CD14-positive monocyte (primary cell): Measurements from ENCODE around the gene FBXL16. TPM values are rescaled to one million over a fixed set of nuclear protein-coding genes. Genes with fewer than 3 reads are reported as not detected.

Source experiments
- DNase-seq, 3 donors: peaks; one replicate each; pipeline ENCODE4 v3.0.0-alpha.2; 2011 to 2022
- H2AFZ ChIP-seq: 2 replicates; pipeline ENCODE4 v1.6.0; 2012; ENCODE audit warnings: mild to moderate bottlenecking, low read depth, low read length, inconsistent platforms; ENCODE audit not compliant: insufficient read depth, poor library complexity, severe bottlenecking
- H3K27ac ChIP-seq, 2 donors: 1 replicate in 1 of 2; 2 replicates in 1 of 2; pipeline ENCODE4 v1.5.1; 2012 to 2013; ENCODE audit warnings: low read length in 2 of 2, control low read depth in 1 of 2, inconsistent platforms in 1 of 2, low read depth in 1 of 2, mild to moderate bottlenecking in 1 of 2
- H3K27me3 ChIP-seq, 2 donors: one replicate each; pipeline versions ENCODE4 v1.6.0 to v1.6.1; 2011 to 2013; ENCODE audit warnings: low read length in 2 of 2; ENCODE audit not compliant: control insufficient read depth in 2 of 2, insufficient read depth in 2 of 2
- H3K36me3 ChIP-seq, 2 donors: replicated peaks in 1 of 2; 1 replicate in 1 of 2; 2 replicates in 1 of 2; pipeline versions ENCODE4 v1.5.1 to v1.6.1; 2012 to 2013; ENCODE audit warnings: low read length in 2 of 2, control low read depth in 1 of 2, inconsistent platforms in 1 of 2, mild to moderate bottlenecking in 1 of 2; ENCODE audit not compliant: insufficient read depth in 2 of 2, control insufficient read depth in 1 of 2
- H3K4me1 ChIP-seq, 2 donors: 1 replicate in 1 of 2; 2 replicates in 1 of 2; pipeline versions ENCODE4 v1.5.1 to v1.6.1; 2012 to 2013; ENCODE audit warnings: low read length in 2 of 2, control low read depth in 1 of 2, inconsistent platforms in 1 of 2, mild to moderate bottlenecking in 1 of 2, moderate library complexity in 1 of 2; ENCODE audit not compliant: insufficient read depth in 2 of 2, control insufficient read depth in 1 of 2
- H3K4me2 ChIP-seq: replicated peaks from 2 replicates; pipeline ENCODE3; 2012; ENCODE audit warnings: low read length, moderate library complexity, mild to moderate bottlenecking; ENCODE audit not compliant: poor library complexity, severe bottlenecking; ENCODE audit errors: extremely low read depth
- H3K4me3 ChIP-seq, 3 experiments: fragments of 200-600 bp in 1 of 3; sonication (generic) in 1 of 3; replicated peaks in 1 of 3; 1 replicate in 2 of 3; 2 replicates in 1 of 3; pipeline ENCODE4 v1.5.1; 2011 to 2013; ENCODE audit warnings: low read length in 3 of 3, mild to moderate bottlenecking in 3 of 3, control low read depth in 2 of 3, low read depth in 2 of 3, inconsistent platforms in 1 of 3, moderate library complexity in 1 of 3
- H3K79me2 ChIP-seq: 2 replicates; pipeline ENCODE4 v1.6.0; 2012; ENCODE audit warnings: mild to moderate bottlenecking, control low read depth, inconsistent platforms, low read length, moderate library complexity; ENCODE audit not compliant: insufficient read depth
- H3K9ac ChIP-seq: 2 replicates; pipeline ENCODE4 v1.6.0; 2017; ENCODE audit warnings: low read length, mild to moderate bottlenecking; ENCODE audit not compliant: insufficient read depth, poor library complexity, severe bottlenecking
- H3K9me3 ChIP-seq, 2 donors: replicated peaks in 1 of 2; 1 replicate in 1 of 2; 2 replicates in 1 of 2; pipeline versions ENCODE4 v1.5.1 to v1.6.1; 2012 to 2013; ENCODE audit warnings: low read length in 2 of 2, control low read depth in 1 of 2; ENCODE audit not compliant: control insufficient read depth in 1 of 2, insufficient read depth in 1 of 2
- H4K20me1 ChIP-seq: 2 replicates; pipeline ENCODE4 v1.6.0; 2012; ENCODE audit warnings: mild to moderate bottlenecking, low read length, control low read depth, moderate library complexity; ENCODE audit not compliant: insufficient read depth
- H3K27ac Mint-ChIP-seq, 7 donors: one replicate each; pipeline ENCODE4 v1.8.0; 2020; ENCODE audit warnings: mild to moderate bottlenecking in 7 of 7, mixed read lengths in 7 of 7, moderate library complexity in 6 of 7, inconsistent platforms in 2 of 7
- H3K27me3 Mint-ChIP-seq, 3 donors: one replicate each; pipeline ENCODE4 v1.8.0; 2021 to 2022; ENCODE audit warnings: low read depth in 3 of 3, mild to moderate bottlenecking in 3 of 3, mixed read lengths in 3 of 3, moderate library complexity in 3 of 3, inconsistent platforms in 1 of 3
- H3K36me3 Mint-ChIP-seq, 2 donors: one replicate each; pipeline ENCODE4 v1.8.0; 2020; ENCODE audit warnings: mixed read lengths in 2 of 2, inconsistent platforms in 1 of 2, mild to moderate bottlenecking in 1 of 2
- H3K4me1 Mint-ChIP-seq: one replicate; pipeline ENCODE4 v1.8.0; 2020; ENCODE audit warnings: mild to moderate bottlenecking, mixed read lengths
- H3K4me3 Mint-ChIP-seq, 2 donors: one replicate each; pipeline ENCODE4 v1.8.0; 2020; ENCODE audit warnings: mild to moderate bottlenecking in 2 of 2, mixed read lengths in 2 of 2, moderate library complexity in 1 of 2
- H3K9me3 Mint-ChIP-seq, 7 donors: one replicate each; pipeline ENCODE4 v1.8.0; 2020 to 2022; ENCODE audit warnings: mixed read lengths in 7 of 7, mild to moderate bottlenecking in 6 of 7, moderate library complexity in 6 of 7, inconsistent platforms in 2 of 7
- CTCF ChIP-seq: fragments of 200-600 bp; IDR thresholded peaks from one replicate; pipeline ENCODE4 v1.8.0; 2022; ENCODE audit warnings: antibody characterized with exemption, mild to moderate bottlenecking
- WGBS: methylation state at CpG from one replicate; pipeline ENCODE4 v1.1.5; 2013; ENCODE audit warnings: missing lambda C conversion rate; ENCODE audit not compliant: insufficient coverage; 5-methylcytosine and 5-hydroxymethylcytosine counted together
- intact Hi-C, 2 donors: fragments of 100-400 bp; cut with micrococcal nuclease; formaldehyde crosslinking; loops; one replicate each; pipeline versions ENCODE4 v1.15.0 to v1.15.1; 2023
- polyA plus RNA-seq, 3 donors: library from polyadenylated mRNA; depleted of rRNA in 1 of 3; unstranded in 2 of 3; stranded (reverse) in 1 of 3; fragments of 300-500 nt in 2 of 3; fragments of >200 nt in 1 of 3; fragmentation: Illumina TruSeq in 2 of 3; gene quantifications; 1 replicate in 2 of 3; 2 replicates in 1 of 3; pipeline ENCODE4 v1.2.3, GENCODE V29; 2012 to 2021

The FBXL16 gene
- polyA plus RNA-seq, 3 donors, result 0.28 to 1.0 (median 0.49) TPM

GRCh38 chr16:716768-717325 lies 11.2 kb upstream of the FBXL16 start:
- peak overlapping the region; percentile 64 to 83 for H3K4me3 Mint-ChIP-seq
- peaks cover 0 to 3% of the 10 kb centered on the region in 2 donors for H3K36me3 Mint-ChIP-seq
- peaks cover 5% of the 10 kb centered on the region for H4K20me1 ChIP-seq
- H3K4me2 ChIP-seq, result no peak overlapping the region
- H3K4me1 Mint-ChIP-seq, result peaks cover 17% of the 10 kb centered on the region
- peaks cover 4 to 9% of the 10 kb centered on the region in 2 donors for H3K9me3 ChIP-seq
- H3K79me2 ChIP-seq, result no peaks in the 10 kb centered on the region
- WGBS, result 95% methylated on average over 29 of the region's 29 CpGs
- H2AFZ ChIP-seq, result no peak overlapping the region
- H3K27ac ChIP-seq, result no peak overlapping the region
- intact Hi-C loops, result no loop called here
- no peak overlapping the region for H3K4me3 ChIP-seq
- H3K9me3 Mint-ChIP-seq, result peaks cover 0 to 7% (median 0%) of the 10 kb centered on the region in 7 donors
- no peak overlapping the region for H3K27ac Mint-ChIP-seq
- no peak for TF ChIP-seq CTCF
- no peaks in the 10 kb centered on the region for H3K36me3 ChIP-seq
- peaks cover 47 to 73% (median 56%) of the 10 kb centered on the region in 3 donors for H3K27me3 Mint-ChIP-seq
- DNase-seq, result no peak
- no peak overlapping the region for H3K9ac ChIP-seq
- H3K27me3 ChIP-seq, result peaks cover 11 to 68% of the 10 kb centered on the region in 2 donors
- peaks cover 28 to 44% of the 10 kb centered on the region in 2 donors for H3K4me1 ChIP-seq

- intact Hi-C loops, result no loop called here
Observed at GRCh38 chr16:716200-716568, 10.6 kb upstream of the FBXL16 start.

More at GRCh38 chr16:716200-716568, 10.6 kb upstream of the FBXL16 start:
- H3K27ac ChIP-seq, result no peak overlapping the region
- Mint-ChIP-seq H3K4me3 (peak overlapping the region; percentile 64 to 83), H3K4me1 (peaks cover 16% of the 10 kb centered on the region), H3K36me3 (peaks cover 0 to 3% of the 10 kb centered on the region in 2 donors), H3K27ac (no peak overlapping the region), H3K9me3 (peaks cover 0 to 7% (median 0%) of the 10 kb centered on the region in 7 donors), H3K27me3 (peaks cover 47 to 74% (median 56%) of the 10 kb centered on the region in 3 donors)
- no peak overlapping the region for H2AFZ ChIP-seq
- peak overlapping the region in 1 of 3 experiments; percentile 71 for H3K4me3 ChIP-seq
- H4K20me1 ChIP-seq, result no peaks in the 10 kb centered on the region
- no peak for DNase-seq
- H3K27me3 ChIP-seq, result peaks cover 11 to 71% of the 10 kb centered on the region in 2 donors
- peaks cover 23 to 37% of the 10 kb centered on the region in 2 donors for H3K4me1 ChIP-seq
- H3K9me3 ChIP-seq, result peaks cover 4 to 9% of the 10 kb centered on the region in 2 donors
- 46% methylated on average over 7 of the region's 12 CpGs for WGBS
- peak overlapping the region; percentile 84 for H3K4me2 ChIP-seq
- no peaks in the 10 kb centered on the region for H3K36me3 ChIP-seq
- no peaks in the 10 kb centered on the region for H3K79me2 ChIP-seq
- TF ChIP-seq CTCF, result no peak
- peak overlapping the region; percentile 4 for H3K9ac ChIP-seq
